ENCODE data around the gene MLLT3.

The MLLT3 gene

GRCh38 chr9:20579524-20580314 is 42.6 kb downstream of the MLLT3 start:
- no peak overlapping the region for H3K4me3 ChIP-seq (ENCODE audit: low read length)
- no peaks in the 10 kb centered on the region for H3K4me1 ChIP-seq (ENCODE audit: control insufficient read depth, insufficient read depth, low read length)
- no peak for DNase-seq (ENCODE audit: low read depth, low spot score)
- no peak overlapping the region for H3K27ac ChIP-seq (ENCODE audit: low read length)
- WGBS (ENCODE audit: insufficient coverage, insufficient read length) = no CpG with 5 or more reads among the region's 2 CpGs
- H3K9me3 ChIP-seq (ENCODE audit: control insufficient read depth, insufficient read depth, low read length) = no peaks in the 10 kb centered on the region
- H3K36me3 ChIP-seq (ENCODE audit: control insufficient read depth, insufficient read depth, low read length) = no peaks in the 10 kb centered on the region
- H3K27me3 ChIP-seq (ENCODE audit: control insufficient read depth, insufficient read depth, low read length) = no peaks in the 10 kb centered on the region; the same call in 1 of the 2 replicates

- no CpG with 5 or more reads among the region's 4 CpGs for WGBS (ENCODE audit: insufficient coverage, insufficient read length)
- Histone ChIP-seq H3K9me3 (ENCODE audit: control insufficient read depth, insufficient read depth, low read length) (no peaks in the 10 kb centered on the region), H3K4me3 (ENCODE audit: low read length) (no peak overlapping the region), H3K27ac (ENCODE audit: low read length) (no peak overlapping the region), H3K36me3 (ENCODE audit: control insufficient read depth, insufficient read depth, low read length) (no peaks in the 10 kb centered on the region), H3K4me1 (ENCODE audit: control insufficient read depth, insufficient read depth, low read length) (no peaks in the 10 kb centered on the region), H3K27me3 (ENCODE audit: control insufficient read depth, insufficient read depth, low read length) (no peaks in the 10 kb centered on the region)
- no peak for DNase-seq (ENCODE audit: low read depth, low spot score)
Measured at GRCh38 chr9:20573023-20573422, 49.3 kb downstream of the MLLT3 start.

- no peak overlapping the region for H3K4me3 ChIP-seq (ENCODE audit: low read length)
- H3K36me3 ChIP-seq (ENCODE audit: control insufficient read depth, insufficient read depth, low read length) = no peaks in the 10 kb centered on the region
- H3K4me1 ChIP-seq (ENCODE audit: control insufficient read depth, insufficient read depth, low read length) = no peaks in the 10 kb centered on the region
- no CpG with 5 or more reads among the region's 1 CpG for WGBS (ENCODE audit: insufficient coverage, insufficient read length)
- H3K27ac ChIP-seq (ENCODE audit: low read length) = no peak overlapping the region
- no peaks in the 10 kb centered on the region for H3K9me3 ChIP-seq (ENCODE audit: control insufficient read depth, insufficient read depth, low read length)
- H3K27me3 ChIP-seq (ENCODE audit: control insufficient read depth, insufficient read depth, low read length) = no peaks in the 10 kb centered on the region
- no peak for DNase-seq (ENCODE audit: low read depth, low spot score)
Measured at GRCh38 chr9:20570756-20571155, 51.5 kb downstream of the MLLT3 start.

- no peaks in the 10 kb centered on the region for H3K4me1 ChIP-seq (ENCODE audit: control insufficient read depth, insufficient read depth, low read length)
- H3K36me3 ChIP-seq (ENCODE audit: control insufficient read depth, insufficient read depth, low read length) = no peaks in the 10 kb centered on the region
- no CpG with 5 or more reads among the region's 1 CpG for WGBS (ENCODE audit: insufficient coverage, insufficient read length)
- no peak overlapping the region for H3K4me3 ChIP-seq (ENCODE audit: low read length)
- H3K27me3 ChIP-seq (ENCODE audit: control insufficient read depth, insufficient read depth, low read length) = no peaks in the 10 kb centered on the region
- DNase-seq (ENCODE audit: low read depth, low spot score) = no peak
- no peaks in the 10 kb centered on the region for H3K9me3 ChIP-seq (ENCODE audit: control insufficient read depth, insufficient read depth, low read length)
- no peak overlapping the region for H3K27ac ChIP-seq (ENCODE audit: low read length)
Measured at GRCh38 chr9:20570087-20570486, 52.2 kb downstream of the MLLT3 start.

DNA sequence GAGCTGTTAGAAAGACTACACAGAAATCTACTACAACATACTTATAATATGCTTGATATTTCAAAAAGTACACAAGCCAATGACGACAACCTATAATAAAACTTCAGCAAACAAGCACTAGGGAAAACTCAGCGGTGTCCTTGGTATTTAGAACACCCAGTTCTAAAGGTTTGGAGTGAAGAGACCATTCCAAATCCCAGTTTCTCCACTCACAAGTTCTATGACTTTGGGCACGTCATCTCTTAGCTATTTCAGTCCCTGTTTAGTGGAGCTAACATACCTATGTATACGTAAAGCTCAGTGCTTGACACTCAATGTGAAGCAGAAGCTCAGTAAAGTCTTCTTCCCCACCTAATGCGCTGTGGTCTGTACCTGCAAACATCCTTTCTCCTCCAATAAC is 52.8 kb downstream of the MLLT3 start:
- WGBS (ENCODE audit: insufficient coverage, insufficient read length) = no CpG with 5 or more reads among the region's 5 CpGs
- no peak overlapping the region for H3K27ac ChIP-seq (ENCODE audit: low read length)
- no peaks in the 10 kb centered on the region for H3K36me3 ChIP-seq (ENCODE audit: control insufficient read depth, insufficient read depth, low read length)
- DNase-seq (ENCODE audit: low read depth, low spot score) = no peak
- no peaks in the 10 kb centered on the region for H3K27me3 ChIP-seq (ENCODE audit: control insufficient read depth, insufficient read depth, low read length)
- H3K4me1 ChIP-seq (ENCODE audit: control insufficient read depth, insufficient read depth, low read length) = no peaks in the 10 kb centered on the region
- H3K9me3 ChIP-seq (ENCODE audit: control insufficient read depth, insufficient read depth, low read length) = no peaks in the 10 kb centered on the region
- no peak overlapping the region for H3K4me3 ChIP-seq (ENCODE audit: low read length)

DNA sequence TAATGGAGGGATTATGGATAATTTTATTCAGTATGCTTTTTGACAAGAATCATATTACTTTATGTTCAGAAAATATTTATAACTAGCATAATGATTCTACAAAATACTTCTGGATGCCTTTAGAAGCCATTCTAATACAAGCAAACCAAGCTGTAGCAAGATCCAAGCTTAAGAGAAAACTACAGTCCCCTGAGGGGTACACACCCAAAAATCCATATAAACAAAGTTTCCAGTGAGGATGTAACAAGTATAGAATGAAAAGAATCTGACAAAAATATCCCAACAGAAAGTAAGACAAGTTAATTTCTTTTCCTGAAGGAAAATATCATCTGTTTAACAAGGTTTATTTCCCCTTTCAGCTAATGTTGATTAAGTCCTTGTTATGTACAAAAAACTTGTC is 53.9 kb downstream of the MLLT3 start:
- H3K9me3 ChIP-seq (ENCODE audit: control insufficient read depth, insufficient read depth, low read length) = no peaks in the 10 kb centered on the region

GRCh38 chr9:20566401-20566800 is 55.9 kb downstream of the MLLT3 start:
- DNase-seq (ENCODE audit: low read depth, low spot score) = no peak
- no peak overlapping the region for H3K27ac ChIP-seq (ENCODE audit: low read length)
- no CpG with 5 or more reads among the region's 4 CpGs for WGBS (ENCODE audit: insufficient coverage, insufficient read length)
- H3K4me3 ChIP-seq (ENCODE audit: low read length) = no peak overlapping the region
- H3K36me3 ChIP-seq (ENCODE audit: control insufficient read depth, insufficient read depth, low read length) = no peaks in the 10 kb centered on the region
- H3K4me1 ChIP-seq (ENCODE audit: control insufficient read depth, insufficient read depth, low read length) = no peaks in the 10 kb centered on the region
- H3K27me3 ChIP-seq (ENCODE audit: control insufficient read depth, insufficient read depth, low read length) = no peaks in the 10 kb centered on the region
- H3K9me3 ChIP-seq (ENCODE audit: control insufficient read depth, insufficient read depth, low read length) = no peaks in the 10 kb centered on the region

More for the DNA sequence above, 53.9 kb downstream of the MLLT3 start:
- Histone ChIP-seq H3K4me1 (ENCODE audit: control insufficient read depth, insufficient read depth, low read length) (no peaks in the 10 kb centered on the region), H3K27ac (ENCODE audit: low read length) (no peak overlapping the region), H3K36me3 (ENCODE audit: control insufficient read depth, insufficient read depth, low read length) (no peaks in the 10 kb centered on the region), H3K4me3 (ENCODE audit: low read length) (no peak overlapping the region), H3K27me3 (ENCODE audit: control insufficient read depth, insufficient read depth, low read length) (no peaks in the 10 kb centered on the region)
- no peak for DNase-seq (ENCODE audit: low read depth, low spot score)

- H3K27ac ChIP-seq (ENCODE audit: low read length) = no peak overlapping the region
- WGBS (ENCODE audit: insufficient coverage, insufficient read length) = no CpG with 5 or more reads among the region's 3 CpGs
- no peaks in the 10 kb centered on the region for H3K4me1 ChIP-seq (ENCODE audit: control insufficient read depth, insufficient read depth, low read length)
Measured at GRCh38 chr9:20564650-20565049, 57.6 kb downstream of the MLLT3 start.

GRCh38 chr9:20563917-20564316 is 58.4 kb downstream of the MLLT3 start:
- no peaks in the 10 kb centered on the region for H3K9me3 ChIP-seq (ENCODE audit: control insufficient read depth, insufficient read depth, low read length)
- DNase-seq (ENCODE audit: low read depth, low spot score) = no peak
- no peaks in the 10 kb centered on the region for H3K36me3 ChIP-seq (ENCODE audit: control insufficient read depth, insufficient read depth, low read length)
- H3K4me1 ChIP-seq (ENCODE audit: control insufficient read depth, insufficient read depth, low read length) = no peaks in the 10 kb centered on the region
- no peak overlapping the region for H3K4me3 ChIP-seq (ENCODE audit: low read length)
- WGBS (ENCODE audit: insufficient coverage, insufficient read length) = no CpG with 5 or more reads among the region's 1 CpG
- H3K27ac ChIP-seq (ENCODE audit: low read length) = no peak overlapping the region
- no peaks in the 10 kb centered on the region for H3K27me3 ChIP-seq (ENCODE audit: control insufficient read depth, insufficient read depth, low read length)

More at GRCh38 chr9:20564650-20565049, 57.6 kb downstream of the MLLT3 start:
- Histone ChIP-seq H3K27me3 (ENCODE audit: control insufficient read depth, insufficient read depth, low read length) (no peaks in the 10 kb centered on the region), H3K36me3 (ENCODE audit: control insufficient read depth, insufficient read depth, low read length) (no peaks in the 10 kb centered on the region), H3K9me3 (ENCODE audit: control insufficient read depth, insufficient read depth, low read length) (no peaks in the 10 kb centered on the region), H3K4me3 (ENCODE audit: low read length) (no peak overlapping the region)
- no peak for DNase-seq (ENCODE audit: low read depth, low spot score)

GRCh38 chr9:20562051-20562450 is 60.2 kb downstream of the MLLT3 start:
- no peaks in the 10 kb centered on the region for H3K4me1 ChIP-seq (ENCODE audit: control insufficient read depth, insufficient read depth, low read length)
- H3K4me3 ChIP-seq (ENCODE audit: low read length) = no peak overlapping the region
- no CpG with 5 or more reads among the region's 2 CpGs for WGBS (ENCODE audit: insufficient coverage, insufficient read length)
- H3K36me3 ChIP-seq (ENCODE audit: control insufficient read depth, insufficient read depth, low read length) = no peaks in the 10 kb centered on the region
- H3K27me3 ChIP-seq (ENCODE audit: control insufficient read depth, insufficient read depth, low read length) = no peaks in the 10 kb centered on the region
- no peak overlapping the region for H3K27ac ChIP-seq (ENCODE audit: low read length)
- H3K9me3 ChIP-seq (ENCODE audit: control insufficient read depth, insufficient read depth, low read length) = no peaks in the 10 kb centered on the region
- no peak for DNase-seq (ENCODE audit: low read depth, low spot score)

GRCh38 chr9:20561531-20561930 is 60.8 kb downstream of the MLLT3 start:
- H3K36me3 ChIP-seq (ENCODE audit: control insufficient read depth, insufficient read depth, low read length) = no peaks in the 10 kb centered on the region

More at GRCh38 chr9:20561531-20561930, 60.8 kb downstream of the MLLT3 start:
- Histone ChIP-seq H3K27ac (ENCODE audit: low read length) (no peak overlapping the region), H3K27me3 (ENCODE audit: control insufficient read depth, insufficient read depth, low read length) (no peaks in the 10 kb centered on the region), H3K4me1 (ENCODE audit: control insufficient read depth, insufficient read depth, low read length) (no peaks in the 10 kb centered on the region), H3K9me3 (ENCODE audit: control insufficient read depth, insufficient read depth, low read length) (no peaks in the 10 kb centered on the region), H3K4me3 (ENCODE audit: low read length) (no peak overlapping the region)
- no peak for DNase-seq (ENCODE audit: low read depth, low spot score)
- no CpG with 5 or more reads among the region's 3 CpGs for WGBS (ENCODE audit: insufficient coverage, insufficient read length)

Measured in iPS DF 6.9 (cell line).